HepG2 (cell line): Measurements from ENCODE around the gene ZNF513. TPM values are rescaled to one million over a fixed set of nuclear protein-coding genes. Genes with fewer than 3 reads are reported as not detected.

Experiments
- ARID5B ChIP-seq: IDR thresholded peaks from 2 replicates; pipeline ENCODE4 v1.4.0; 2020; ENCODE audit warnings: mild to moderate bottlenecking, missing genetic modification reagents
- CBX1 ChIP-seq: IDR thresholded peaks from one replicate; pipeline ENCODE4 v1.6.1; 2016; ENCODE audit warnings: antibody characterized with exemption, low read depth
- CHD4 ChIP-seq: fragments of 200-600 bp; sonication (generic); IDR thresholded peaks from 2 replicates; pipeline ENCODE4 v1.7.0; 2017; ENCODE audit warnings: mild to moderate bottlenecking, low read length, borderline replicate concordance
- E2F2 ChIP-seq: sonication (generic); formaldehyde crosslinking; IDR thresholded peaks from 2 replicates; pipeline ENCODE4 v1.4.0; 2020; ENCODE audit warnings: missing genetic modification reagents, borderline replicate concordance
- ETS1 ChIP-seq: sonication (generic); formaldehyde crosslinking; IDR thresholded peaks from 2 replicates; pipeline ENCODE4 v1.4.0; 2020; ENCODE audit warnings: missing genetic modification reagents
- HDAC2 ChIP-seq: sonication (generic); formaldehyde crosslinking; IDR thresholded peaks from 2 replicates; pipeline ENCODE4 v1.4.0; 2020; ENCODE audit warnings: missing genetic modification reagents
- HIC2 ChIP-seq: sonication (generic); formaldehyde crosslinking; IDR thresholded peaks from 2 replicates; pipeline ENCODE4 v1.9.0; 2022; ENCODE audit warnings: low read depth, missing genetic modification reagents
- MED13 ChIP-seq: sonication (generic); formaldehyde crosslinking; IDR thresholded peaks from 2 replicates; pipeline ENCODE4 v1.5.0; 2020; ENCODE audit warnings: missing genetic modification reagents
- RFX3 ChIP-seq: IDR thresholded peaks from 2 replicates; pipeline ENCODE4 v1.6.1; 2016; ENCODE audit warnings: missing biosample characterization, missing genetic modification reagents
- RFXAP ChIP-seq: sonication (generic); formaldehyde crosslinking; IDR thresholded peaks from 2 replicates; pipeline ENCODE4 v1.4.0; 2020; ENCODE audit warnings: missing genetic modification reagents, borderline replicate concordance
- ZBTB2 ChIP-seq: sonication (generic); formaldehyde crosslinking; IDR thresholded peaks from 2 replicates; pipeline ENCODE4 v1.8.0; 2022; ENCODE audit warnings: low read depth, missing genetic modification reagents
- ZFP37 ChIP-seq: sonication (generic); formaldehyde crosslinking; IDR thresholded peaks from 2 replicates; pipeline ENCODE4 v1.4.0; 2020; ENCODE audit warnings: missing genetic modification reagents, borderline replicate concordance
- ZNF136 ChIP-seq: sonication (generic); formaldehyde crosslinking; IDR thresholded peaks from 2 replicates; pipeline ENCODE4 v1.8.1; 2022; ENCODE audit warnings: low read depth, mild to moderate bottlenecking, moderate library complexity, missing genetic modification reagents
- ZNF670 ChIP-seq: sonication (generic); formaldehyde crosslinking; IDR thresholded peaks from 2 replicates; pipeline ENCODE4 v1.8.0; 2022; ENCODE audit warnings: mild to moderate bottlenecking, missing genetic modification reagents, borderline replicate concordance
- ZNF770 ChIP-seq: sonication (generic); formaldehyde crosslinking; IDR thresholded peaks from 2 replicates; pipeline ENCODE4 v1.5.0; 2020; ENCODE audit warnings: mild to moderate bottlenecking, missing genetic modification reagents
- ZSCAN25 ChIP-seq: sonication (generic); formaldehyde crosslinking; IDR thresholded peaks from 2 replicates; pipeline ENCODE4 v1.8.0; 2022; ENCODE audit warnings: mild to moderate bottlenecking, missing genetic modification reagents
- polyA plus RNA-seq, 8 experiments: library from polyadenylated mRNA; depleted of rRNA in 3 of 8; stranded (reverse) in 7 of 8; unstranded in 1 of 8; fragments of >200 nt; fragmentation: Illumina TruSeq in 4 of 8; extraction: Trizol in 4 of 8; gene quantifications; 2 replicates each; pipeline versions ENCODE4 v1.2.1 to v1.2.3, GENCODE V29; 2011 to 2016; ENCODE audit warnings: low read depth in 4 of 8, missing spikeins in 1 of 8, mixed read lengths in 1 of 8; ENCODE audit not compliant: insufficient read depth in 1 of 8
- total RNA-seq, 5 experiments: library from RNA; depleted of rRNA; stranded (reverse); fragments of >200 nt; fragmentation: Illumina TruSeq; extraction: Trizol; gene quantifications; 2 replicates each; pipeline ENCODE4 v1.2.3, GENCODE V29; 2016; ENCODE audit warnings: low read depth in 1 of 5

ZNF513 gene
- total and polyA plus RNA-seq, 2 of the 13 experiments (the other 11 are each of a cell fraction or from before 2014, with no cell fraction given), result 4.9 to 6.3 TPM

- peak; percentile 63 for TF ChIP-seq ARID5B
- peak; percentile 91 for TF ChIP-seq ZBTB2 (CRISPR knock-in tag)
- no peak for TF ChIP-seq CHD4
- TF ChIP-seq HDAC2 (CRISPR knock-in tag), result peak; percentile 48
- peak; percentile 51; the same call in 1 of the 2 replicates for TF ChIP-seq HIC2 (CRISPR knock-in tag)
- peak; percentile 66; the same call in 1 of the 2 replicates for TF ChIP-seq ZNF670
- TF ChIP-seq RFXAP (CRISPR knock-in tag), result peak; percentile 55; the same call in 1 of the 2 replicates
- TF ChIP-seq ETS1 (CRISPR knock-in tag), result no peak; the same call in 1 of the 2 replicates
- TF ChIP-seq ZNF770 (CRISPR knock-in tag), result peak; percentile 69
- TF ChIP-seq CBX1, result peak; percentile 59
- no peak; the same call in none of the 2 replicates for TF ChIP-seq ZFP37 (CRISPR knock-in tag)
- peak; percentile 9; the same call in 1 of the 2 replicates for TF ChIP-seq RFX3 (CRISPR knock-in tag)
- TF ChIP-seq E2F2 (CRISPR knock-in tag), result 0 out of 2 replicates have a peak, but pooled peaks have one; percentile 52
- 0 out of 2 replicates have a peak, but pooled peaks have one; percentile 45 for TF ChIP-seq MED13 (CRISPR knock-in tag)
- 0 out of 2 replicates have a peak, but pooled peaks have one; percentile 47 for TF ChIP-seq ZSCAN25 (CRISPR knock-in tag)
- peak; percentile 88; the same call in 1 of the 2 replicates for TF ChIP-seq ZNF136 (CRISPR knock-in tag)
These were observed 47.9 kb upstream of the ZNF513 start, which contains the start of gene NRBP1 (continued) for GRCh38 chr2:27428213-27428977.
